K562 (cell line): ENCODE results near the gene ARMC12. TPM values are rescaled to one million over a fixed set of nuclear protein-coding genes. Genes with fewer than 3 reads are reported as not detected.

ENCODE experiments used
- AFF4 ChIP-seq: sonication (generic); formaldehyde crosslinking; IDR thresholded peaks from 2 replicates; pipeline ENCODE4 v1.8.0; 2023; ENCODE audit warnings: mild to moderate bottlenecking, missing genetic modification reagents
- BRCA1 ChIP-seq, 2 experiments: fragments of 450-650 bp in 1 of 2; sonication (generic) in 1 of 2; formaldehyde crosslinking in 1 of 2; IDR thresholded peaks; 2 replicates each; pipeline versions ENCODE4 v1.5.0 to v1.6.1; 2017 to 2020; ENCODE audit warnings: mild to moderate bottlenecking in 1 of 2, missing genetic modification reagents in 1 of 2
- CCNT2 ChIP-seq: IDR thresholded peaks from 2 replicates; pipeline ENCODE4 v1.6.1; 2011; ENCODE audit warnings: borderline replicate concordance, low read depth, mild to moderate bottlenecking, moderate library complexity, mixed read lengths, low read length; ENCODE audit not compliant: insufficient read length; ENCODE audit errors: extremely low read depth
- E2F8 ChIP-seq: fragments of 450-650 bp; IDR thresholded peaks from 2 replicates; pipeline ENCODE4 v1.7.1; 2018; ENCODE audit warnings: mild to moderate bottlenecking, low read depth; ENCODE audit not compliant: partially characterized antibody
- FIP1L1 ChIP-seq: fragments of 200-400 bp; formaldehyde crosslinking; IDR thresholded peaks from 2 replicates; pipeline ENCODE4 v1.6.1; 2018; ENCODE audit warnings: mild to moderate bottlenecking, low read depth, low read length; ENCODE audit not compliant: poor library complexity, severe bottlenecking
- HMGN3 ChIP-seq: IDR thresholded peaks from 2 replicates; pipeline ENCODE4 v1.6.1; 2011; ENCODE audit warnings: borderline replicate concordance, low read depth, mild to moderate bottlenecking, mixed read lengths, low read length; ENCODE audit not compliant: insufficient read length; ENCODE audit errors: extremely low read depth
- ILF3 ChIP-seq: fragments of 450-650 bp; IDR thresholded peaks from 2 replicates; pipeline ENCODE4 v1.6.1; 2018; ENCODE audit warnings: antibody characterized with exemption, mild to moderate bottlenecking, moderate library complexity, borderline replicate concordance
- JUND ChIP-seq, 2 experiments: IDR thresholded peaks; 2 replicates in 1 of 2; 3 replicates in 1 of 2; pipeline ENCODE4 v1.6.1; 2011; ENCODE audit warnings: borderline replicate concordance in 2 of 2, low read depth in 2 of 2, low read length in 2 of 2, improper control_type of control experiment in 1 of 2, missing biosample characterization in 1 of 2, missing genetic modification characterization in 1 of 2, missing genetic modification reagents in 1 of 2
- L3MBTL2 ChIP-seq: fragments of 450-650 bp; IDR thresholded peaks from 2 replicates; pipeline ENCODE4 v1.6.1; 2016; ENCODE audit warnings: mild to moderate bottlenecking, moderate library complexity
- MAX ChIP-seq: sonication (generic); formaldehyde crosslinking; IDR thresholded peaks from 2 replicates; pipeline ENCODE4 v1.9.0; 2022; ENCODE audit warnings: mild to moderate bottlenecking, missing genetic modification reagents
- MCM3 ChIP-seq: fragments of 450-650 bp; IDR thresholded peaks from 2 replicates; pipeline ENCODE4 v1.6.1; 2016
- MLX ChIP-seq, 2 experiments: fragments of 450-650 bp in 1 of 2; sonication (generic) in 1 of 2; formaldehyde crosslinking; conservative IDR thresholded peaks; 2 replicates each; pipeline versions ENCODE4 v1.4.0 to v1.8.1; 2020 to 2022; ENCODE audit warnings: mild to moderate bottlenecking in 1 of 2, missing genetic modification reagents in 1 of 2
- NR4A1 ChIP-seq, 2 experiments: fragments of 250-450 bp in 1 of 2; fragments of 450-650 bp in 1 of 2; sonication (Bioruptor Pico) in 1 of 2; IDR thresholded peaks; 2 replicates each; pipeline versions ENCODE4 v1.4.0 to v1.6.1; 2016 to 2020; ENCODE audit warnings: mild to moderate bottlenecking in 2 of 2, missing compliant biosample characterization in 1 of 2, missing genetic modification characterization in 1 of 2, moderate library complexity in 1 of 2
- RBFOX2 ChIP-seq: fragments of 200-400 bp; formaldehyde crosslinking; IDR thresholded peaks from 2 replicates; pipeline ENCODE4 v1.6.1; 2017; ENCODE audit warnings: low read depth, mild to moderate bottlenecking, low read length, moderate library complexity
- ZNF165 ChIP-seq: fragments of 250-450 bp; sonication (Bioruptor Pico); IDR thresholded peaks from 2 replicates; pipeline ENCODE4 v1.4.0; 2020; ENCODE audit warnings: borderline replicate concordance
- ZNF668 ChIP-seq: fragments of 250-450 bp; sonication (Bioruptor Pico); IDR thresholded peaks from 2 replicates; pipeline ENCODE4 v1.8.0; 2022; ENCODE audit warnings: mild to moderate bottlenecking, inconsistent platforms
- ZNF699 ChIP-seq: fragments of 250-450 bp; sonication (Bioruptor Pico); IDR thresholded peaks from 2 replicates; pipeline ENCODE4 v1.8.0; 2021; ENCODE audit warnings: mild to moderate bottlenecking, moderate library complexity; ENCODE audit not compliant: insufficient replicate concordance
- polyA plus RNA-seq, 8 experiments: library from polyadenylated mRNA; depleted of rRNA in 4 of 8; stranded (reverse) in 5 of 8; unstranded in 3 of 8; fragments of >200 nt; fragmentation: Nextera tagmentation in 2 of 8; fragmentation: Illumina TruSeq in 1 of 8; extraction: Ambion mirVana in 2 of 8; extraction: Trizol in 1 of 8; gene quantifications; 2 replicates each; pipeline versions ENCODE4 v1.2.1 to v1.2.3, GENCODE V29; 2011 to 2014; ENCODE audit warnings: inconsistent platforms in 1 of 8, missing spikeins in 1 of 8
- total RNA-seq, 7 experiments: library from RNA; depleted of rRNA in 6 of 7; stranded (reverse); fragments of >200 nt in 6 of 7; fragmentation: Illumina TruSeq in 2 of 7; extraction: Trizol in 2 of 7; gene quantifications; 2 replicates each; pipeline versions ENCODE4 v1.2.1 to v1.2.3, GENCODE V29; 2011 to 2021; ENCODE audit warnings: low replicate concordance in 1 of 7

ARMC12 gene
- total and polyA plus RNA-seq, 9 of the 15 experiments (the other 6 are each of a cell fraction or from before 2014, with no cell fraction given): 0.09 to 0.58 (median 0.31) TPM; not detected in 3

GRCh38 chr6:35688605-35689322 is 48.1 kb upstream of the ARMC12 start, which contains the start of gene FKBP5 (continued):
- TF ChIP-seq CCNT2 (peak; percentile 73), JUND (IDR thresholded peaks at IDR 0.05; ENCODE audit: borderline replicate concordance, low read depth, low read length) (no peak; the same call in 1 of the 2 replicates), JUND (tag; IDR thresholded peaks at IDR 0.05; ENCODE audit: borderline replicate concordance, low read depth, low read length) (peak; percentile 23; the same call in 1 of the 3 replicates), BRCA1 (IDR thresholded peaks at IDR 0.05) (no peak), BRCA1 (CRISPR knock-in tag; IDR thresholded peaks at IDR 0.05) (no peak), MLX (CRISPR knock-in tag; conservative IDR thresholded peaks at IDR 0.05) (no peak), L3MBTL2 (peak; percentile 86), AFF4 (CRISPR knock-in tag) (no peak), ZNF165 (CRISPR knock-in tag) (no peak), MCM3 (no peak), ZNF699 (CRISPR knock-in tag) (no peak), HMGN3 (peak; percentile 68), E2F8 (no peak), FIP1L1 (no peak), ILF3 (peak; percentile 65; the same call in 1 of the 2 replicates), NR4A1 (CRISPR knock-in tag; IDR thresholded peaks at IDR 0.05) (no peak), NR4A1 (tag; IDR thresholded peaks at IDR 0.05) (peak; percentile 30; the same call in 1 of the 2 replicates), RBFOX2 (peak; percentile 83), MAX (CRISPR knock-in tag) (peak; percentile 91), ZNF668 (CRISPR knock-in tag) (no peak)
